ENCODE measurements around the gene ZP3.
"Not testable (repeated sequence)": the region's sequence is repeated elsewhere in the genome, so short reads cannot be mapped to it uniquely, and the experiment has no call there.

The ZP3 gene

GRCh38 chr7:76405738-76406137 lies 19.0 kb upstream of the ZP3 start:
- DNase-seq (ENCODE audit: low read depth in 2 of 2): no peak

DNA sequence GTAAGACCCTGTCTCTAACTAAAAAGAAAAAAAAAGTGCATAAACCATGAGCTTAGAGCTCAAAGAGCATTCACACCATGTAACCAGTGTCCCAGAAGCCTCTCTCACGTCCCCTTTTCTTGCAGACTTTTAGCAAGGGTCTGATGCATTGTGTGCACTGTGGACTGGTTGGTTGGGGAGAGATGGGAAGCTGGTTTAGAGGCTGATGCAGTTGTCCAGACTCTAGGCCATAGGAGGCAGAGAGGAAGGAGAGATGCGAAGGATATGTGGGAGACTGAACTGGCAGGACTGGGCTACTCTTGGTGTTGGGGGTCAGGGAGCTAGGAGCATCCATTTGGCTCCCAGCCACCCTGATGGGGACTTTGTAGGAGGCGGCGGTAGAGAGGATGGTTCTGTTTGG lies 17.0 kb upstream of the ZP3 start:
- DNase-seq (ENCODE audit: low read depth in 2 of 2): no peak

GRCh38 chr7:76408121-76408560 lies 16.6 kb upstream of the ZP3 start:
- DNase-seq (ENCODE audit: low read depth in 2 of 2): no peak

DNA sequence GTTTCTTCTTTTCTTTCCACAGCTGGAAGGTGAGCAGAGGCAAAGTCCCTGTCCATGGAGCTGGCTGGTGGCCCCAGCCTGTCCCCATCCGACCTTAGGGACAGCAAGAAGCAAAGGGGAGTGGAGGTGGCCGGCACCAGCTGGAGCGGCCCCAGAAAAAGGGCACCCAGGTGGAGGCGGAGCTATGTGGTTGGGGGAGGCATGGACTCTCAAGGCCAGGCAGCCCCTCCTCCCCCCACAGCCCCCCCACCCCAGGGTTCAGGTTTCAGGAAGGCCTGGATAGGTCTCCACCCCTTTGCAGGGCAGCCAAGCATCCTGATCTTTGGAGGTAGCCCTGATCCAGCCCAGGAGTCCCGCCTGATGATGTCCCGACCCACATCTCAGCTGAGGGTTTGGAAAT lies 15.2 kb upstream of the ZP3 start, which contains the start of gene SSC4D:
Gene SSC4D, minus strand, starts transcription at position 161 of the 400 bp plus-strand sequence. CDS start 5,258 bp downstream, outside the sequence.
- no peak for DNase-seq (ENCODE audit: low read depth in 2 of 2)

DNA sequence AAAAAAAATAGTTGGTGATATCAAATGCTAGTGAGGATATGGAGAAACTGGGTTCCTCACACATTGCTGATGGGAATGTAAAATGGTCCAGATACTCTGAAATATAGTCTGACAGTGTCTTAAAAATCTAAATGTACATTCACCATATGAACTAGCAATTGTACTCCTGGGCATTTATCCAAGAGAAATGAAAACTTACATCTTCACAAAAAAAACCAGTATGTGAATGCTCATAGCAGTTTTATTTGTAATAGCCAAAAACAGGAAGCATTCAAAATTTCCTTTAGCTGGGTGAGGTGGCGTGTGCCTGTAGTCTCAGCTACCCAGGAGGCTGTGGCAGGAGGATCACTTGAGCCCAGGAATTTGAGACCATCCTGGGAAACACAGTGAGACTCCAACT lies 13.1 kb upstream of the ZP3 start:
- no peak for DNase-seq (ENCODE audit: low read depth in 2 of 2)

DNA sequence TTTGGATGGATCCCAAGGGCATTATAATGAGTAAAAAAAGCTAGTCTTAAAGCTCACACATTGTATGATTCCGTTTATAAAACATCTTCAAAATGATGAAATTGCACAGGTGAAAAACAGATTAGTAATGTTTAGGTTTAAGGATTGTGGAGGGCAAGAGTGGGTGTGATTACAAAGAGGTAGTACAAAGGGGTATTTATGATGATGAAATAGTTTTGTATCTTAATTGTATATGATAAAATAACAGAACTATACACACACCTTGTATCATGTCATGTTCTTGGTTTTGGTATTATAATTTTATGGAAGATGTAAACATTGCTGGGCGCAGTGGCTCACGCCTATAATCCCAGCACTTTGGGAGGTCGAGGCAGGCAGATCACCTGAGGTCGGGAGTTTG lies 12.5 kb upstream of the ZP3 start:
- DNase-seq (ENCODE audit: low read depth in 2 of 2): no peak

DNA sequence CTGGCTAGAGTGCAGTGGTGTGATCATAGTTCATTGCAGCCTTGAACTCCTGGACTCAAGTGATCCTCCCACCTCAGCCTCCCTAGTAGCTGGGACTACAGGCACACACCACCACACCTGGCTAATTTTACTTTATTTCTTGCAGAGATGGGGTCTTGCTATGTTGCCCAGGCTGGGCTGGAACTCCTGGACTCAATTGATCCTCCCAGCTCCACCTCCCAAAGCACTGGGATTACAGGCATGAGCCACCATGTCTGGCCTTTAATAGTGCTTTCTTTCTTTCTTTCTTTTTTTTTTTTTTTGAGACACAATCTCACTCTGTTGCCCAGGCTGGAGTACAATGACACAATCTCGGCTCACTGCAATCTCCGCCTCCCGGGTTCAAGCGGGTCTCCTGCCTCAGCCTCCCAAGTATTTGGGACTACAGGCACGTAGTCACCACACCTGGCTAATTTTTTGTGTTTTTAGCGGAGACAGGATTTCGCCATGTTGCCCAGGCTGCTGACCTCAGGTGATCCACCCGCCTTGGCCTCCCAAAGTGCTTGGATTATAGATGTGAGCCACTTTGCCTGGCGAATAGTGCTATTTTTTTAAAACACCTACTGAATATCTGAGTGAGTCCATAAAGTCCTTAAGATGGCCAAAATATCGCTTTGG lies 7.0 kb upstream of the ZP3 start:
- not testable (repeated sequence) for DNase-seq (ENCODE audit: low read depth in 2 of 2)

DNA sequence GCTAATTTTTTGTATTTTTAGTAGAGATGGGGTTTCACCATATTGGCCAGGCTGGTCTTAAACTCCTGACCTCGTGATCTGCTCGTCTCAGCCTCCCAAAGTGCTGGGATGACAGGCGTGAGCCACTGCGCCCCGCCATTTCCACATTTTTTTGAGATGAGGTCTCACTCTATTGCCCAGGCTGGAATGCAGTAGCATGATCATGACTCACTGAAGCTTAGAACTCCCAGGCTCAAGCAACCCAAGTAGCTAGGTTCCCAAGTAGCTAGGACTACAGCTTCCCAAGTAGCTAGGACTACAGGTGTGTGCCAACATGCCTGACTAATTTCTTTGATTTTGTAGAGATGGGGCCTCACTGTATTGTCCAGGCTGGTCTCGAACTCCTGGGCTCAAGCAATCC lies 3.7 kb upstream of the ZP3 start:
- not testable (repeated sequence) for DNase-seq (ENCODE audit: low read depth in 2 of 2)

GRCh38 chr7:76423666-76424412 lies 911 bp upstream of the ZP3 start:
- no peak for DNase-seq (ENCODE audit: low read depth in 2 of 2)

GRCh38 chr7:76425156-76425555 lies 406 bp downstream of the ZP3 start:
- DNase-seq (ENCODE audit: low read depth in 2 of 2): no peak

- not testable (repeated sequence) for DNase-seq (ENCODE audit: low read depth in 2 of 2)
Measured at GRCh38 chr7:76425558-76425957, 808 bp downstream of the ZP3 start.

GRCh38 chr7:76426246-76426645 lies 1.5 kb downstream of the ZP3 start:
- no peak for DNase-seq (ENCODE audit: low read depth in 2 of 2)

DNA sequence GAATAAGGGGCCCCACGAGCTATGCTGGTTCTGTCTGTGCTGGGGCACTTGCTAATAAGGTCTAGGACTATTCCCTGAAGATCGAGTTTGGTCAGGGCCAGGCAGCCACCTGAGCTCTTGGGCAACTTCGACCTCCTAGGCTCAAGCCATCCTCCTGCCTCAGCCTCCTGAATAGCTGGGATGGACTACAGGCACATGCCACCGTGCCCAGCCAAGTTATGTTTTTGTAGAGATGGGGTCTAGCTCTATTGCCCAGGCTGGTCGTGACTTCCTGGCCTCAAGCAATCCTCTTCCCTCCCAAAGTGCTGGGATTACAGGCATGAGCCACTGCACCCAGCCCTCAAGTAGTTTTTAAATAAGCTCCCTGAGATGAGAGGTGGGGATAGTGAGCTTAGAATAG lies 2.9 kb downstream of the ZP3 start:
- no peak for DNase-seq (ENCODE audit: low read depth in 2 of 2)

DNA sequence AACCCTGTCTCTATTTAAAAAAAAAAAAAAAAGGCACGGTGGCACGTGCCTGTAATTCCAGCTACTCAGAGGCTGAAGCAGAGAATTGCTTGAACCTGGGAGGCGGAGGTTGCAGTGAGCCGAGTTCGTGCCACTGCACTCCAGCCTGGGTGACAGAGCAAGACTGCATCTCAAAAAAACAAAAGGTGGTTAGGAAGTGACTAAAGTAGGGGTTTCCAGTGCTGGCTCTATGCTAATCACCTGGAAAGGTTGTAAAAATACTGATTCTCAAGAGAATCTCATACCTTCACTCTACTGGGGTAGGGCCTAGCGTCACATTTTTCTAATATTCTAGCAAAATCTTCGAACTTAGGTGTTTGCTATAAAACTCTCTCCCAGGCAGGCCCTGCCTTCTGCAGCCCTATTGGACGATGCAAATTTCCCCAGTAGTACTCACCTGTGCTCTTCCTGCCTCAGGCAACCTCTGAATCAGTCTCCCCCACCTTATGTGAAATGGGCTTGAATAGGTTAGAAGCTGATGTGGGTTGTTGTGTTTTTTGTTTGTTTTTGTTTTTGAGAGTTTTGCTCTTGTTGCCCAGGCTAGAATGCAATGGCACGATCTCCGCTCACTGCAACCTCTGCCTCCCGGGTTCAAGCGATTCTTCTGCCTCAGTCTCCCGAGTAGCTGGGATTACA lies 3.5 kb downstream of the ZP3 start:
- no peak for DNase-seq (ENCODE audit: low read depth in 2 of 2)

GRCh38 chr7:76428868-76429805 lies 4.4 kb downstream of the ZP3 start:
- DNase-seq (ENCODE audit: low read depth in 2 of 2): no peak

- no peak for DNase-seq (ENCODE audit: low read depth in 2 of 2)
Measured at GRCh38 chr7:76430211-76430610, 5.5 kb downstream of the ZP3 start.

DNA sequence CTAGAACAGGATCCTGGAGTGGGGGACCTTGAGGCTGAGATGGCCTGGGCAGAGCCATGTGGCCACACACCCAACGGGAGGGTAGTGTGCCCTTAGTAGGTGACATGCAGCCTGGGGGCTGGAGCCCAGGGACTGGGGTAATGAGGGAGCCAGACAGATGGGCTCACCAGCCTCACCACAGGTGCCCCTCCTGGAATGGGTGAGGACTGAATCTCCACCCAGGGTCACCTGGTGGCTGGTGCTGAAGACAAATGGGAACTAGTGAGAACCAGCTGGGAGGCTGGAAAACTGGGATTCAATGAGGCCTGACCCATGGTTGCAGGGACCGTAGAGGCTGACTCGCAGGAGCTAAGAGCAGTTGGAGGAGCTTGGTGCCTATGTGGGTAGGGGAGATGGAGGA lies 6.1 kb downstream of the ZP3 start:
- DNase-seq (ENCODE audit: low read depth in 2 of 2): no peak

DNA sequence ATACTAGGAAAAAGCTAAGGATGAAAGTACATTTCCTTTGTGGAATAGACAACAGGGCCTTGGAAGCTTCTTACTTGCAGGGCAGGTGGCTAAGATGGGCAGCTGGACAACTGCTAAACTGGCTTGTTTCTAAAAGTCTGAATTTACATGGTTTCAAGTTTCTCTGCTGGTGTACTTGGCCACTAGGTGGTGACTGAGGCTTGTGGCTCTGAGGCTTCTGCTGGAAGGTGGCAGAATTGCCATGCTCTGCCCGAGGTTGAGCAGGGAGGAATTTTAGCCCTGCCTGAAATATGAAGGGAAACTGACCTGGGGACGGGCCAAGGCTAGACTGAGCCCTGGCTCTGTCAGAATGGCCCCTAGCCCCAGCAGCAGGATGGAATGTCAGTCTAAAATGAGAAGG lies 13.1 kb downstream of the ZP3 start:
- DNase-seq (ENCODE audit: low read depth in 2 of 2): peak; percentile 21 to 32

- not testable (repeated sequence) for DNase-seq (ENCODE audit: low read depth in 2 of 2)
Measured at GRCh38 chr7:76439120-76439888, 14.6 kb downstream of the ZP3 start.

GRCh38 chr7:76440404-76440803 lies 15.7 kb downstream of the ZP3 start:
- DNase-seq (ENCODE audit: low read depth in 2 of 2): not testable (repeated sequence)

GRCh38 chr7:76441792-76442191 lies 17.0 kb downstream of the ZP3 start:
- DNase-seq (ENCODE audit: low read depth in 2 of 2): not testable (repeated sequence)
